Middle frontal gyrus (tissue), 1 donor: ENCODE results near the gene UNK.
"Not testable (repeated sequence)": the region's sequence is repeated elsewhere in the genome, so short reads cannot be mapped to it uniquely, and the experiment has no call there.

Experiments used
- DNase-seq: peaks from one replicate; pipeline ENCODE4 v3.0.0-alpha.2; 2015; ENCODE audit warnings: low spot score; ENCODE audit errors: extremely low spot score

The UNK gene

DNA sequence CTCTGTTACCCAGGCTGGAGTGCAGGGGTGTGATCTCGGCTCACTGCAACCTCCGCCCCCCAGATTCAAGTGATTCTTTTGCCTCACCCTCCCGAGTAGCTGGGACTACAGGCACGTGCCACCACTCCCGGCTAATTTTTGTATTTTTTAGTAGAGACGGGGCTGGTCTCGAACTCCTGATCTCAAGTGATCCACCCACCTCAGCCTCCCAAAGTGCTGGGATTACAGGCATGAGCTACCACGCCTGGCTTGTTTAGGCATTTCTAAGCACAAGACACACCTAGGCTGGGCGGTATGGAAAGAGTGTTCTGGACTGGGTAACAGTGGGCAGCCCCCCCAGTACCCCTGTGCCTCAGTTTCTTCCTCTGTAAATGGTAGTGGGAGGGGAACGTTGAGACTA, 85.6 kb downstream of the UNK start:
- not testable (repeated sequence) for DNase-seq

DNA sequence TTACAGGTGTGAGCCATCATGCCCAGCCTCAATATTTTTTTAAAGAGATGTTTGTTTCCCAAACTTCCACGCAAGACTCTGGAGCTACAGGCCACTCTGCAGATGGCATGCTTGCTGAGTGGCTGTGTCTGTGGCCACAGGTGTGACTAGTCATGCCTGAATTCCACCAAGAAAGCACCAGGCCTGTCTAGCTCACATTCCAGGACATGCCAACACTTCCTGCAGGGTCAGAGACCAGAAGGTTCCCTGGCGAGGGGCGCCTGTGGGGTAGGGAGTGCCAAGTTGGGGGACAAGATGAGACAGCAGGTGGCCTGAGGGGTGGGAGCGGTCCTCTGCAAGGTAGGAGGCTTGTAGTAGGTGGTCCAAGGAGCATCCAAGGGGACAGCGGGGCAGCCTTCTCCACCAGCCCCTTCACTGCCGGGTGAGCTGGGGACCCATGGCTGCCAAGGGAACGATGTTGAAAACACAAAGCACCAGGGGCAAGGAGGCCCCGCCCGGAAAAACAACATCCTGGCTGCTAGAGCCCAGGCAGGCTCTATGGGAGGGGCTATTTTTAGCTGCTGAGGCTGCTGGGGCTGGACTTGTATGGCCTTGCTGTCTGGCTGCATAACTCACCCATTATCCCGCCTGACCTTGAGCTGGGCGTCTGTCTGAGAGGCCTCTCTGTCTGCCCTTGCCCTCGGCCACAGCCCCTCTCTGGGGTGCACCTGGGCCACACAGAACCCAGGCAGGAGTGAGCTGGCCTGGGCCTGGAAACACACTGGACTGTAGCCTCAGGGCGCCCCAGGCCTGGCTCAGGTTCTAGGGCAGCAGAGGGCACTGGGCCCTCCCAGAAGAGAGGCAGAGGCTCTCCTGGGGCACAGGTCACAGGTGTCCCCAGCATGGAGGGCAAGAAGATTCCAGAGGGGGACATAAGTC, 88.1 kb downstream of the UNK start:
- DNase-seq: no peak

DNA sequence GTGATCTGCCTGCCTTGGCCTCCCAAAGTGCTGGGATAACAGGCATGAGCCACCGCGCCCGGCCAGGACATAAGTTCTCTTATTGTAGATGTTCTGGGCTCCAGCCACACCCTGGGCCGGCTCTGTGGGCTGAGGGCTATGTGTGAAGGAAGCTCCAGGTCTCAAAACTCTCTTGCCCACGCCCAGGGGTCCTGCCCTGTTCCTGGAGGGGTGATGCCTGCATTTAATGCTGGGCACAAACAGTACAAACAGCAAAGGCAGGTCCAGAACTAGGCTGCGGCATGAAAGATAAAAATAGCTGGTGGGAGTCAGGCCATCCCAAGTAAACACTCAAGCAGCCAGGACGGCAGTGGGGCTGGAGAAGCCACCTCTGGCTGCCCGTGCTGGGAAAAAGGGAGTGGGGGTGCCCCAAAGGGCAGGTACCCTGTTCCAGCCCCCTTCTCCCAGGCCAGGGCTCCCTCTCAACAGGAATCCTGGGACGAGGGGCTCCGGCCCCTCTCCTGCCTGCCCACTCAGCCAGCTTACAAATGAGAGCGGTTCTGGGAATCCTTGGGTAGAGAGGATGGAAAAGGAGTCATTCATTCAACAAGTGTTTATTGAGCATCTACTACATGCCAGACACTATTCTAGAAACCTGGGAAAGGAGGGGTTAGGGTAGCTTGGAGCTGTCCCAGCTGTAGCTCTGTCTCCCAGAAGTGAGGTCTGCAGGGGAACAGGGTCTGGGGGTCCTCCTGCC, 89.1 kb downstream of the UNK start:
- no peak for DNase-seq

DNA sequence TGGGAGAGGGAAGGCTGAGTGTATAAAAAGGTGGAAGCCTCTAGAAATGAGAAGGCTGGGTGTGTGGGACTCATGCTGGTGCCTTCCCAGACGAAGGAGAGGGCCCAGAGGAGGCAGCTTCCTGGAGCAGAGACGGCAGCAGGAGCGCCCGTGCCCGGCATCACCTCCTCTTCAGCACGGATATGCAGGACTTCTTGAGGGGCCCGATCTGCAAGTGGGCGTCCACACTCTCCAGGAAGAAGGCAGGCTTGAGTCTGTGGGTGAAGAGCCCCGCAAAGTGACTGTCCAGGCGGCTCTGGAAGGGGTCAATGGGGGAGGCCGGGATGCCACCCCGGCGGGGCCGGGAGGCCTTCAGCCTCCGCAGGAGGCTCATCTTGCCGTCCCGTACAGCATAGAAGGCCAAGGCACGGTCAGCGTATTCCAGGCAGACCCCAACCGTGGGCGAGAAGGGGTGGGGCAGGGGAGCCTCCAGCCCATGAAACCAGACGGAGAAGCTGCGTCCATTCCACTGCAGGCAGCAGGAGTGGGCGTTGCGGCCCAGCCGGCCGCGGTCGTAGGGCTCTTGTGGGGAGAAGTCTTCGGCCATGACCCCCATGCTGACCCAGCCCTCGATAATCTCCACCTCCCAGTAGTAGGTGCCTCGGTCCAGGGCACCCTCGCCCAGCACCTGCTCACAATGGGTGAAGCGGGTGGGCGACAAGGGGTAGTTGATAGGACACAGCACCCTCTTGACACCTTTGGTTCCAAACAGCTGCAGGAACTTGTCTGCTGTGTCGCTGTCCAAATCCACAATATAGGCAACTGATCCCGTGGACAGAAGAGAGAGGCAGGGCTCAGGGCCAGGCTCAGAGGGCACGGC, 89.9 kb downstream of the UNK start:
- DNase-seq: no peak
